ENCODE measurements around the gene SPTBN2.

DNA sequence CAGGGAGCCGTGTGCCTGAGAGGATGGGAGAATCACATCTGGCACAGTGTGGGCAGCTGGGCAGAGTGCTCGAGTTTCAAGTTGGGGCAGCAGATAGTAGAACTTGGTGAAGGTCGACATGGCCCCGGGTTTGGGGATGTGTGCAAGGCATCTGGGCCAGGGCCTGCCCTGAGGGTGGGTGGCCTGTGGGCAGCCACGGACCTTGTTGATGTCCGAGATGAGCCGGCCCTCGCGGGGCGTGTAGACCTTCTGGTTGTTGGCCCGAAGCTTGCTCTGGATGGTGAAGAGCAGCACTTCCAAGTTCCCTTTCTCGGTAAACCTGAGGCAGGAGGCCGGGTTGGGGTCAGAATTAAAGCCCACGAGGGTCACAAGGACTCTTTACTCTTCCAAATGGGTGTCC, 20.3 kb downstream of the SPTBN2 start:
- TF ChIP-seq, protein P1, sequence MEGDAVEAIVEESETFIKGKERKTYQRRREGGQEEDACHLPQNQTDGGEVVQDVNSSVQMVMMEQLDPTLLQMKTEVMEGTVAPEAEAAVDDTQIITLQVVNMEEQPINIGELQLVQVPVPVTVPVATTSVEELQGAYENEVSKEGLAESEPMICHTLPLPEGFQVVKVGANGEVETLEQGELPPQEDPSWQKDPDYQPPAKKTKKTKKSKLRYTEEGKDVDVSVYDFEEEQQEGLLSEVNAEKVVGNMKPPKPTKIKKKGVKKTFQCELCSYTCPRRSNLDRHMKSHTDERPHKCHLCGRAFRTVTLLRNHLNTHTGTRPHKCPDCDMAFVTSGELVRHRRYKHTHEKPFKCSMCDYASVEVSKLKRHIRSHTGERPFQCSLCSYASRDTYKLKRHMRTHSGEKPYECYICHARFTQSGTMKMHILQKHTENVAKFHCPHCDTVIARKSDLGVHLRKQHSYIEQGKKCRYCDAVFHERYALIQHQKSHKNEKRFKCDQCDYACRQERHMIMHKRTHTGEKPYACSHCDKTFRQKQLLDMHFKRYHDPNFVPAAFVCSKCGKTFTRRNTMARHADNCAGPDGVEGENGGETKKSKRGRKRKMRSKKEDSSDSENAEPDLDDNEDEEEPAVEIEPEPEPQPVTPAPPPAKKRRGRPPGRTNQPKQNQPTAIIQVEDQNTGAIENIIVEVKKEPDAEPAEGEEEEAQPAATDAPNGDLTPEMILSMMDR (IDR thresholded peaks at IDR 0.05), result no peak
- TF ChIP-seq POLR2AphosphoS5 (IDR thresholded peaks at IDR 0.05; ENCODE audit: insufficient read depth in 1 of 2, low read depth in 1 of 2), result no peak

All from vagina (tissue), 2 donors.